ENCODE data around the gene MAGEC2. TPM values are rescaled to one million over a fixed set of nuclear protein-coding genes. Genes with fewer than 3 reads are reported as not detected.

The MAGEC2 gene
- total RNA-seq, 4 donors from 2014 or later = not detected

DNA sequence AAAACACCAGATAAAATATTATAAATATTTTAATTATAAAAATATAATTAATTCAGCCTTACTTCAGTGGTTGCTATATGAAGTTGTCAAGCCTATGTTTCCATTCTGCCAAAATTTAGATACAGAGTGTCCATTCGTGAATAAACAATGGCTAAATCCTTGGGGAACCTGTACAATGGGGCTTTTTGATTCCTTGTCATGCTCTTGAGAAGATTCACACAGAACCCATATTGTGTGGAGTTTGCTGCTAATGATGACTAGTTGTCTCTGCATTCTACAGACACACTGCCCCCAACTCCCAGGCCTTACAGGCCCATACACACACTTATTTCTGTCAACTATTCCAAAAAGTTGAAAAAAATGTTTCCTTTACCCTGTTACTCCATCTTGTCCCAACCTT, 33.4 kb upstream of the MAGEC2 start:
- TF ChIP-seq, protein P1, sequence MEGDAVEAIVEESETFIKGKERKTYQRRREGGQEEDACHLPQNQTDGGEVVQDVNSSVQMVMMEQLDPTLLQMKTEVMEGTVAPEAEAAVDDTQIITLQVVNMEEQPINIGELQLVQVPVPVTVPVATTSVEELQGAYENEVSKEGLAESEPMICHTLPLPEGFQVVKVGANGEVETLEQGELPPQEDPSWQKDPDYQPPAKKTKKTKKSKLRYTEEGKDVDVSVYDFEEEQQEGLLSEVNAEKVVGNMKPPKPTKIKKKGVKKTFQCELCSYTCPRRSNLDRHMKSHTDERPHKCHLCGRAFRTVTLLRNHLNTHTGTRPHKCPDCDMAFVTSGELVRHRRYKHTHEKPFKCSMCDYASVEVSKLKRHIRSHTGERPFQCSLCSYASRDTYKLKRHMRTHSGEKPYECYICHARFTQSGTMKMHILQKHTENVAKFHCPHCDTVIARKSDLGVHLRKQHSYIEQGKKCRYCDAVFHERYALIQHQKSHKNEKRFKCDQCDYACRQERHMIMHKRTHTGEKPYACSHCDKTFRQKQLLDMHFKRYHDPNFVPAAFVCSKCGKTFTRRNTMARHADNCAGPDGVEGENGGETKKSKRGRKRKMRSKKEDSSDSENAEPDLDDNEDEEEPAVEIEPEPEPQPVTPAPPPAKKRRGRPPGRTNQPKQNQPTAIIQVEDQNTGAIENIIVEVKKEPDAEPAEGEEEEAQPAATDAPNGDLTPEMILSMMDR (IDR thresholded peaks at IDR 0.05) = no peak
- no peak for ATAC-seq (ENCODE audit: low FRiP score)

DNA sequence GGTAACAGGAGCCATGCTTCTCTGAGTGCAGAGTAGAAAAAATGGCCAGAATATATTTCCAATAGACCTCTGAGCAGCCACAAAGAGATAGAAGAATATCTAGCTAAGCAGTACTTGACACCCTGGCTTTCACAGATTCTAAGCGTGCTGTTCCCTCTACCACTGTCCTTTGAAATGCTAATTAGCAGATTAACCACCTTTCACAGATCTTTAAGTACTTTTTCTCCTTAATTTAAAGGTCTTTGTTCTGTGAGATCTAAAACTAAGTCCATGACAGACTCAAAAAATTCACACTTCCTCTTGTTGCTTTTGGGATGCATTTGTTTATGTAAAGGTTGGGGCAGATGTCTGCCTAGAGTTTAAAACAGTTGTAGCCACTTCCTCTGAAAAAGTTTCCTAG, 28.3 kb upstream of the MAGEC2 start:
- ATAC-seq (ENCODE audit: low FRiP score) (no peak), DNase-seq (ENCODE audit: low spot score) (no peak)
- TF ChIP-seq, protein P1 (IDR thresholded peaks at IDR 0.05) = no peak

More for the DNA sequence above, 33.4 kb upstream of the MAGEC2 start:
- no peak for DNase-seq (ENCODE audit: low spot score)

DNA sequence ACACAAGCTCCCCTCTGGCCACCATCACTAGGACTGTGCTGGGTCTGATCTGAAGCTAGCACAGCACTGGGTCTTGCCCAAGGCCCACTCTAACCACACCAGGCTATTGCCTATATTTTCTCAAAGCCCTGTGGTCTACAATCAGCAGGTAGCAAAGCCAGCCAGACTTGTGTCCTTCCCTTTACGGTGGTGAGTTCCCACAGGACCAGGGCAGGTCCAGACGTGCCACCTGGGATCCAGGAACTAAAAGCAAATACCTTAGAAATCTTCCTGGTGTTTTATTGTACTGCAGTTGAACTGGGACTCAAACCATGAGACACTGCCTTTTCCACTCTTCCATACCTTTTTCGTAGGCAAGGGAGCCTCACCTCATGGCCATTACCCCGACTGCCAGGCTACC, 9.0 kb upstream of the MAGEC2 start:
- TF ChIP-seq, protein P1 (IDR thresholded peaks at IDR 0.05) = no peak
- no peak for ATAC-seq (ENCODE audit: low FRiP score)
- DNase-seq (ENCODE audit: low spot score) = no peak

DNA sequence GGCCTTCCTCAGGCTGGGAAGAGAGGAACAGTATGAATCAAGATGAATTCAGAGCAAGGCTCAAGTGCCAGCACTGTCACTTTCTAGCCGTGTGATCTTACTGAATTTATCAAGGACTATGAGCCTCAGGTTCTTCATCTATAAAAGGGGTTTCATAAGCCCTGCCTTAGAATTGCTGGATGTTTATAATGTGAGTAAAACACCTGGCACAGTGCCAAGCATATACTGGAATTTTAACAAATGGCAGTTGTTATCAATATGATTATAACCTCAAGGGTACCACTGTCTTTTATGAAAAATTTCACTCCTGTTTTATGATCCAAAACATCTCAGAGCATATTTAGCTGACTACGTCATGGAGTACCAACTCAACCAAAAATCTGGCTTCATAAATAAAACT, 4.0 kb downstream of the MAGEC2 start:
- no peak for ATAC-seq (ENCODE audit: low FRiP score)
- DNase-seq (ENCODE audit: low spot score) = no peak
- TF ChIP-seq, protein P1 (IDR thresholded peaks at IDR 0.05) = no peak

DNA sequence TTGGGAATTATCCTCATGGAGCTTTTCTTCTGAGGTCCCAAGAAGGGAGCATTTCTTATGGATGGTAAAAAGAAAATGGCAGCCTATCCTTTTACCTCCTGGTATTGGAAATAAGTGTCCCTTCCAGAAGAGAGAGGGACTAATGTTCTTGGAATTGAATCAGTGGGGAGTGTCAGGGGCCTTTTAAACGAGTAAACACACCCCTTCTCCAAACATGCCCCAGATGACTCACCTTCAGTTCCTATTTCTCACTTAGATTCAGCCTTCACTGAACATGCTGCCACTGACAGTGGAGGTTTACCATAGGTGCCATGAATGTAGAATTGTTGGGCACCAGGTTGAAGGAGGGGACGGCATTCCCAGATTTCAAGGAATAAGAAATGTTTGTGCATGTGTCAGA, 19.0 kb downstream of the MAGEC2 start:
- DNase-seq (ENCODE audit: low spot score) (no peak), ATAC-seq (ENCODE audit: low FRiP score) (no peak)
- TF ChIP-seq, protein P1 (IDR thresholded peaks at IDR 0.05) = no peak

DNA sequence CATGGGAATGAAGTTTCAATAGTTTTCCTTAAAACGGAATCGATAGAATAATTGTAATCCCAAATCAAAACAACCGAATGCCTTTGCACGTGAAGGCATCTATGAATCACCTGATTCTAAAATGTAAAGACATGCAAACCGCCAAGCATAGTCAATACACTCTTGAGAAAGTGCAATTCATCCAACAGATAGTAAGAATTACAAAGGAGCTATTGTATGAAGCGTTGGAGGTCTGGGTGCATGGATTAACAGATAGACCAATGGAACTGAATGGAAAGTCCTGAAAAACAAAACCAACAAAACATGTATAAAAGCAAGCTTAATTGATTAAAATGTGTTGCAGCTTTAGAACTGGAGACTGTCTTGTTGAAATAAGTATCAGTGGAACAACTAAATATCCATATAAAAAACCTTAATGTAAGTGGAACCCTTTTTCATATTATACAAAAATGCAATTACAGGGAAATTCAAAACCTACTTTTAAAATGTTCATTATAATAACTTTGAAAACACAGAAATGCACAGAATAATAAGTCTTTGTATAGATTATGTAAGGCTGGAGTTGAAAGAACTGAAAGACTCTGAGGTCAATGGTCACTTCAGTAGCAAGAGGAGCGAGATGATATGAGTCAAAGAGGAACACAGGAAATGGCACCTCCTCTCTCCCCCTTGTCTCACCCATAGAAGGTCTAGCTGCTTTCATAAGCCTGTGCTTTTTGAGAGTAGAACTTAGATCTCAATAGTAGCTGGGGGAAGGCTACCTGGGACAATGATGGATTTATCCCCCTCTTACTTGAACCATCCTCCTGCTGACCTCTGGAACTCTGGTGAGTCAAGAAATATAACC, 20.1 kb downstream of the MAGEC2 start:
- ATAC-seq (ENCODE audit: low FRiP score) (no peak), DNase-seq (ENCODE audit: low spot score) (no peak)
- TF ChIP-seq, protein P1 (IDR thresholded peaks at IDR 0.05) = no peak

DNA sequence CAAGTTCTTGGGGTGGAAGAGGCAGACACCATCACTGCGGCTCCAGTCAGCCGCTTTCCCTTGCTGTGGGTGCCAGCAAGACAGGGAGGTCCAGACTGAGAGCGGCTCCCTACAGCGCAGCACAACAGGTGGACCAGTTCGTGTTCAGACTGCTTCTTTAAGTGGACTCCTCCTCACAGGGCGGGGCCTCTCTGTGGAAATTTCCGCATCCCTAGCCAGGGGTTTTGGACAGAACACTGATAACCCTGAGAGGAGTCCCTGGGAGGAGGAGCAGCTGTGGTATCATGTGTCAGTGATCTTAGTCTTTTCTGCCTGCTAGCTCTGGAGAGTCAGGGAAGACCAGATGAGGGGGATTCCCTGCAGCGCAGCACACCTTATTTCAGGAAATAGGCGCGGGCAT, 48.5 kb downstream of the MAGEC2 start:
- ATAC-seq (ENCODE audit: low FRiP score) (no peak), DNase-seq (ENCODE audit: low spot score) (no peak)
- TF ChIP-seq, protein P1 (IDR thresholded peaks at IDR 0.05) = no peak

Measured in omental fat pad (tissue), 4 donors.